Neural cell (in vitro differentiated cells): ENCODE data around the gene KIF5C. TPM values are rescaled to one million over a fixed set of nuclear protein-coding genes. Genes with fewer than 3 reads are reported as not detected.

Experiments used
- H2AFZ ChIP-seq: fragments of 200-600, 300-800 bp; sonication (generic), shearing (Covaris generic); 2 replicates; pipeline ENCODE4 v1.6.0; 2014; ENCODE audit warnings: low read depth, mild to moderate bottlenecking, antibody characterized with exemption, low read length, moderate library complexity
- H3F3A ChIP-seq: fragments of 200-600 bp; shearing (Covaris generic); 2 replicates; pipeline ENCODE4 v1.6.1; 2016; ENCODE audit warnings: mild to moderate bottlenecking, moderate library complexity, mixed read lengths, antibody characterized with exemption, low read length; ENCODE audit not compliant: insufficient read depth, poor library complexity, severe bottlenecking
- H3K27ac ChIP-seq: fragments of 200-600, 300-800 bp; sonication (generic), shearing (Covaris generic); 2 replicates; pipeline ENCODE4 v1.5.1; 2014; ENCODE audit warnings: mild to moderate bottlenecking, low read length, moderate library complexity
- H3K27me3 ChIP-seq: fragments of 300-800, 200-600 bp; sonication (generic), shearing (Covaris generic); 2 replicates; pipeline ENCODE4 v1.6.0; 2014; ENCODE audit warnings: mild to moderate bottlenecking, low read depth, low read length, moderate library complexity; ENCODE audit not compliant: insufficient read depth
- H3K36me3 ChIP-seq: fragments of 300-800, 200-600 bp; sonication (generic), shearing (Covaris generic); 2 replicates; pipeline ENCODE4 v1.5.1; 2014; ENCODE audit warnings: mild to moderate bottlenecking, antibody characterized with exemption, low read length, moderate library complexity; ENCODE audit not compliant: insufficient read depth
- H3K4me2 ChIP-seq: fragments of 300-800, 200-600 bp; sonication (generic), shearing (Covaris generic); 2 replicates; pipeline ENCODE4 v1.6.0; 2014; ENCODE audit warnings: mild to moderate bottlenecking, low read length
- H3K4me3 ChIP-seq: fragments of 300-800, 200-600 bp; sonication (generic), shearing (Covaris generic); 2 replicates; pipeline ENCODE4 v1.5.1; 2014; ENCODE audit warnings: mild to moderate bottlenecking, low read length, moderate library complexity
- H3K79me2 ChIP-seq: fragments of 200-600 bp; shearing (Covaris generic); replicated peaks from 2 replicates; pipeline ENCODE4 v1.6.0; 2014; ENCODE audit warnings: mild to moderate bottlenecking, low read length, moderate library complexity; ENCODE audit not compliant: insufficient read depth
- H3K9ac ChIP-seq: fragments of 300-800, 200-600 bp; sonication (generic), shearing (Covaris generic); 2 replicates; pipeline ENCODE4 v1.6.1; 2016; ENCODE audit warnings: mild to moderate bottlenecking, low read length, mixed read lengths
- H3K9me2 ChIP-seq: fragments of 200-600 bp; shearing (Covaris generic); 2 replicates; pipeline ENCODE4 v1.6.1; 2016; ENCODE audit warnings: mild to moderate bottlenecking, low read length, mixed read lengths; ENCODE audit not compliant: insufficient read depth
- H3K9me3 ChIP-seq: fragments of 200-600, 300-800 bp; sonication (generic), shearing (Covaris generic); 2 replicates; pipeline ENCODE4 v1.6.1; 2016; ENCODE audit warnings: mild to moderate bottlenecking, mixed run types, low read length, moderate library complexity, mixed read lengths
- H4K20me1 ChIP-seq: fragments of 200-600 bp; shearing (Covaris generic); 2 replicates; pipeline ENCODE4 v1.6.1; 2016; ENCODE audit warnings: mild to moderate bottlenecking, mixed run types; ENCODE audit not compliant: insufficient read depth
- EP300 ChIP-seq: fragments of 450-650 bp; conservative IDR thresholded peaks from 2 replicates; pipeline ENCODE4 v1.6.1; 2014; ENCODE audit warnings: antibody characterized with exemption, mild to moderate bottlenecking, moderate library complexity; ENCODE audit not compliant: poor library complexity, severe bottlenecking
- EZH2 ChIP-seq: fragments of 200-600, 300-800 bp; shearing (Covaris generic), sonication (generic); IDR thresholded peaks from 2 replicates; pipeline ENCODE4 v1.6.1; 2014; ENCODE audit warnings: antibody characterized with exemption, low read length, borderline replicate concordance, mild to moderate bottlenecking; ENCODE audit not compliant: insufficient read depth, poor library complexity, severe bottlenecking
- MXI1 ChIP-seq: fragments of 450-650 bp; conservative IDR thresholded peaks from 2 replicates; pipeline ENCODE4 v1.6.1; 2014; ENCODE audit warnings: antibody characterized with exemption, mild to moderate bottlenecking; ENCODE audit not compliant: poor library complexity, severe bottlenecking
- POLR2AphosphoS5 ChIP-seq: IDR thresholded peaks from 2 replicates; pipeline ENCODE4 v1.6.1; 2012
- RAD21 ChIP-seq: fragments of 450-650 bp; conservative IDR thresholded peaks from 2 replicates; pipeline ENCODE4 v1.6.1; 2014; ENCODE audit warnings: antibody characterized with exemption, mild to moderate bottlenecking, moderate library complexity
- REST ChIP-seq: IDR thresholded peaks from 2 replicates; pipeline ENCODE4 v1.6.1; 2012; ENCODE audit warnings: borderline replicate concordance
- SMC3 ChIP-seq: fragments of 450-650 bp; conservative IDR thresholded peaks from 2 replicates; pipeline ENCODE4 v1.6.1; 2014; ENCODE audit warnings: antibody characterized with exemption, mild to moderate bottlenecking, moderate library complexity; ENCODE audit not compliant: poor library complexity
- TAF1 ChIP-seq: IDR thresholded peaks from 2 replicates; pipeline ENCODE4 v1.6.1; 2012; ENCODE audit warnings: low read depth
- polyA plus RNA-seq: library from polyadenylated mRNA; depleted of rRNA; stranded (reverse); fragments of >200 nt; gene quantifications from 2 replicates; pipeline ENCODE4 v1.2.3, GENCODE V29; 2014
- TF ChIP-seq, protein P1 (sequence below): fragments of 450-650 bp; IDR thresholded peaks from 2 replicates; pipeline ENCODE4 v1.5.1; 2014; ENCODE audit warnings: antibody characterized with exemption, mild to moderate bottlenecking, moderate library complexity; ENCODE audit not compliant: poor library complexity, severe bottlenecking

Gene KIF5C
- polyA plus RNA-seq, 1 donor from 2014 or later = 527 TPM

GRCh38 chr2:149062531-149062930 lies 187.5 kb downstream of the KIF5C start:
- Histone ChIP-seq H3F3A (no peaks in the 10 kb centered on the region), H4K20me1 (no peaks in the 10 kb centered on the region), H3K9me2 (no peaks in the 10 kb centered on the region), H3K27ac (no peak overlapping the region), H2AFZ (no peak overlapping the region), H3K9ac (no peak overlapping the region), H3K9me3 (no peaks in the 10 kb centered on the region), H3K79me2 (no peaks in the 10 kb centered on the region), H3K4me2 (no peak overlapping the region), H3K4me3 (no peak overlapping the region), H3K36me3 (no peaks in the 10 kb centered on the region), H3K27me3 (no peaks in the 10 kb centered on the region)
- TF ChIP-seq MXI1 = no peak
- TF ChIP-seq, protein P1, sequence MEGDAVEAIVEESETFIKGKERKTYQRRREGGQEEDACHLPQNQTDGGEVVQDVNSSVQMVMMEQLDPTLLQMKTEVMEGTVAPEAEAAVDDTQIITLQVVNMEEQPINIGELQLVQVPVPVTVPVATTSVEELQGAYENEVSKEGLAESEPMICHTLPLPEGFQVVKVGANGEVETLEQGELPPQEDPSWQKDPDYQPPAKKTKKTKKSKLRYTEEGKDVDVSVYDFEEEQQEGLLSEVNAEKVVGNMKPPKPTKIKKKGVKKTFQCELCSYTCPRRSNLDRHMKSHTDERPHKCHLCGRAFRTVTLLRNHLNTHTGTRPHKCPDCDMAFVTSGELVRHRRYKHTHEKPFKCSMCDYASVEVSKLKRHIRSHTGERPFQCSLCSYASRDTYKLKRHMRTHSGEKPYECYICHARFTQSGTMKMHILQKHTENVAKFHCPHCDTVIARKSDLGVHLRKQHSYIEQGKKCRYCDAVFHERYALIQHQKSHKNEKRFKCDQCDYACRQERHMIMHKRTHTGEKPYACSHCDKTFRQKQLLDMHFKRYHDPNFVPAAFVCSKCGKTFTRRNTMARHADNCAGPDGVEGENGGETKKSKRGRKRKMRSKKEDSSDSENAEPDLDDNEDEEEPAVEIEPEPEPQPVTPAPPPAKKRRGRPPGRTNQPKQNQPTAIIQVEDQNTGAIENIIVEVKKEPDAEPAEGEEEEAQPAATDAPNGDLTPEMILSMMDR = no peak
- TF ChIP-seq SMC3 = no peak
- TF ChIP-seq EZH2 = no peak
- TF ChIP-seq RAD21 = no peak
- no peak for TF ChIP-seq EP300
- no peak for TF ChIP-seq POLR2AphosphoS5
- TF ChIP-seq TAF1 = no peak
- no peak for TF ChIP-seq REST

GRCh38 chr2:149063177-149063576 lies 188.2 kb downstream of the KIF5C start:
- Histone ChIP-seq H3K79me2 (no peaks in the 10 kb centered on the region), H3K4me3 (no peak overlapping the region), H3K4me2 (no peak overlapping the region), H3K9me3 (no peaks in the 10 kb centered on the region), H3K9me2 (no peaks in the 10 kb centered on the region), H2AFZ (no peak overlapping the region), H3F3A (no peaks in the 10 kb centered on the region), H3K9ac (no peak overlapping the region), H3K27ac (no peak overlapping the region), H3K36me3 (no peaks in the 10 kb centered on the region), H4K20me1 (no peaks in the 10 kb centered on the region), H3K27me3 (no peaks in the 10 kb centered on the region)
- TF ChIP-seq RAD21 (no peak), POLR2AphosphoS5 (no peak), MXI1 (no peak), REST (no peak), EZH2 (no peak), EP300 (no peak), TAF1 (no peak)
- TF ChIP-seq, protein P1 = no peak
